ENCODE data around the gene WDTC1.
A peak's percentile ranks its signal among the peaks of the same experiment; 100 is the strongest.

WDTC1 gene

GRCh38 chr1:27301582-27302199 is 67.3 kb downstream of the WDTC1 start:
- TF ChIP-seq GATA1 (IDR thresholded peaks at IDR 0.05; ENCODE audit: low read depth, low read length) (no peak), POLR2A (IDR thresholded peaks at IDR 0.05; ENCODE audit: low read length) (no peak)
- DNase-seq, result no peak

GRCh38 chr1:27302612-27303011 is 68.2 kb downstream of the WDTC1 start:
- no peak for DNase-seq
- no peak for TF ChIP-seq GATA1 (IDR thresholded peaks at IDR 0.05; ENCODE audit: low read depth, low read length)

- DNase-seq, result no peak
- TF ChIP-seq GATA1 (IDR thresholded peaks at IDR 0.05; ENCODE audit: low read depth, low read length), result no peak
- TF ChIP-seq POLR2A (IDR thresholded peaks at IDR 0.05; ENCODE audit: low read length), result no peak
Observed at GRCh38 chr1:27303509-27303908, 69.1 kb downstream of the WDTC1 start.

GRCh38 chr1:27306071-27306470 is 71.6 kb downstream of the WDTC1 start:
- TF ChIP-seq POLR2A (IDR thresholded peaks at IDR 0.05; ENCODE audit: low read length), result no peak
- TF ChIP-seq GATA1 (IDR thresholded peaks at IDR 0.05; ENCODE audit: low read depth, low read length), result no peak
- no peak for DNase-seq

- TF ChIP-seq GATA1 (IDR thresholded peaks at IDR 0.05; ENCODE audit: low read depth, low read length) (no peak), POLR2A (IDR thresholded peaks at IDR 0.05; ENCODE audit: low read length) (no peak)
- DNase-seq, result no peak
Observed at GRCh38 chr1:27306892-27307761, 72.7 kb downstream of the WDTC1 start.

- no peak for DNase-seq
- TF ChIP-seq POLR2A (IDR thresholded peaks at IDR 0.05; ENCODE audit: low read length), result no peak
- TF ChIP-seq GATA1 (IDR thresholded peaks at IDR 0.05; ENCODE audit: low read depth, low read length), result no peak
Observed at GRCh38 chr1:27307874-27308598, 73.6 kb downstream of the WDTC1 start.

DNA sequence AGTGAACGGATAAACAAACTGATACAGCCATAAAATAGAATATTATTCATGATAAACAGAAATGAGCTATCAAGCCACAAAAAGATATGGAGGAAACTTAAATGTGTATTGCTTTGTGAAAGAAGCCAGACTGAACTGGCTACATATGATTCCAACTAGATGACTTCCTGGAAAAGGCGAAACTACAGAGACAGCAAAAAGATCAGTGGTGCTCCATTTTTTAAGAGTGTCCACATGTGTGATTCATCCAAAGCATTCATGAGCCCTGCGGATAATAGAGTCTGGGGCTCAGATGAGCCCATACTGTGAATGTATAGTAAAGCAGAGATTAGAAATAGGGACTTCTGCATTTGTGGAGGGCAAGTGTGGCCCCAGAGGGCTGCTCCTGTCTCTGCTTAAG is 79.7 kb downstream of the WDTC1 start:
- no peak for DNase-seq
- TF ChIP-seq GATA1 (IDR thresholded peaks at IDR 0.05; ENCODE audit: low read depth, low read length) (no peak), POLR2A (IDR thresholded peaks at IDR 0.05; ENCODE audit: low read length) (no peak)

- TF ChIP-seq GATA1 (IDR thresholded peaks at IDR 0.05; ENCODE audit: low read depth, low read length) (no peak), POLR2A (IDR thresholded peaks at IDR 0.05; ENCODE audit: low read length) (no peak)
- DNase-seq, result no peak
Observed at GRCh38 chr1:27314737-27315136, 80.3 kb downstream of the WDTC1 start.

DNA sequence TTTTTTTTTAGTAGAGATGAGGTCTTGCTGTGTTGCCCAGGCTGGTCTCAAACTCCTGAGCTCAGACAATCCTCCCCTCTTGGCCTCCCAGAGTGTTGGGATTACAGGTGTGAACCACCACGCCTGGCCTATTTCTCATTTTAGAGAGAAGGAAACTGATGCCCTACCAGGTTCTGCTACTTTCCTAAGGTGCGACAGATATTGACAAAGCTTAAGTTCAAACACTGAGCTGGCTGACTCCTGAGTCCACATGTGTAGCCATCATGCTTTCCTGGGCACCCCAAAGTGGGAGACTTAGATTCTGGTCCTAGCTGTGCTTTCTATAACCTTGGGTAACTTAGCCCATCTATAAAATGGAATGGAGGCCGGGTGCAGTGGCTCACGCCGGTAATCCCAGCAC is 82.4 kb downstream of the WDTC1 start:
- no peak for DNase-seq
- TF ChIP-seq POLR2A (IDR thresholded peaks at IDR 0.05; ENCODE audit: low read length) (no peak), GATA1 (IDR thresholded peaks at IDR 0.05; ENCODE audit: low read depth, low read length) (no peak)

DNA sequence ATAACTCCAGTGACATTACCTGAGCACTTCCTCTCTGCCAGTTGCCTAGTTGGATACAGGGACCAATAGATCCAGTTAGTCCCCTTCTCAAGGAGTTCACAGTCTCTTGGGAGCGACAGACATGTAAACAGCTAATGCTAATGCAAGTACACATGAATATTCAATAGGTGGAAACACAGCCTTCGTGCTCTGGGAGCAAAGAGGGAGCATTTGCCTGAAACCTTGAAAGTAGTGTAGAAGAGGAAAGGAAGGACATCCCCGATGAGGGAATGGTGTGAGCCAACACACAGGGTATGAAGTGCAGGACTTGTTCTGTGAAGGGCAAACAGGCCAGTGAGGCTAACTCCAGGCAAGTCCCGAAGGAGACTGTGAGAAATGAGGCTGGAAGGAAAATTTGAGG is 83.7 kb downstream of the WDTC1 start:
- DNase-seq, result no peak
- no peak for TF ChIP-seq POLR2A (IDR thresholded peaks at IDR 0.05; ENCODE audit: low read length)
- no peak for TF ChIP-seq GATA1 (IDR thresholded peaks at IDR 0.05; ENCODE audit: low read depth, low read length)

GRCh38 chr1:27318596-27318995 is 84.2 kb downstream of the WDTC1 start:
- DNase-seq, result no peak
- TF ChIP-seq POLR2A (IDR thresholded peaks at IDR 0.05; ENCODE audit: low read length) (no peak), GATA1 (IDR thresholded peaks at IDR 0.05; ENCODE audit: low read depth, low read length) (no peak)

DNA sequence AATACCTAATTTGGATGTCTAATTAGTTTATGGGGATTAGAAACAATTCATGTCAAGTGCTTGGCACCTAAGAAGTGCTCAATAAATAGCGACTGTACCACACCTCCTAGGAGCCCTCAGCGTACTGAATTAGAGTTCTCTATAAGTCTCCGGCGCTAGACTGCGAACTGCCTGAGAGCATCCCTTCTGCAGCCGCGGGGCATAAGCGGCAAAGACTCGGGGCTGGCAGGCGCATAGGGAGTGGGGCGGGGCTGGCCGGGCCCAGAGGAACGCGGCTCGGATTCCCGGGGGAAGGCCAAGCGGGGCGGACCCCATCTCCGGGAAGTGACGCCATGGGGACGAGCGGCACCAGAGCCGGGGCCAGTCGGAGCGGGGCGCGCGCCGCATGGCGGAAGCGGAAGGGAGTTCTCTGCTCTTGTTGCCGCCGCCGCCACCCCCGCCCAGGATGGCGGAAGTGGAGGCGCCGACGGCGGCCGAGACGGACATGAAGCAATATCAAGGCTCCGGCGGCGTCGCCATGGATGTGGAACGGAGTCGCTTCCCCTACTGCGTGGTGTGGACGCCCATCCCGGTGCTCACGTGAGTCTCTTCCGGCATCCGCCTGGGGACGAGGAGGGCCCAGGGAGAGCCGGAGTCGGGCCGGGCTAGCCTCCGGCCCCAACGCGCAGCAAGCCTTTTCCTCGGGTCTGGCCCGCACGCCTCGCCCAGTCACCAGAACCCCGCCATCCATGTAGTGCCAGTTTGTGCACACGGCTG is 87.6 kb downstream of the WDTC1 start, which contains the start of gene TMEM222:
Gene TMEM222, plus strand, starts transcription at position 351 of the 756 bp plus-strand sequence. Its CDS starts 35 bp downstream, at position 386.
- TF ChIP-seq POLR2A (IDR thresholded peaks at IDR 0.05; ENCODE audit: low read length) (peak; percentile 90), GATA1 (IDR thresholded peaks at IDR 0.05; ENCODE audit: low read depth, low read length) (no peak)
- peak; percentile 98 for DNase-seq

- peak in 1 of 2 experiments; percentile 65 for DNase-seq
- TF ChIP-seq GATA1 (IDR thresholded peaks at IDR 0.05; ENCODE audit: low read depth, low read length) (no peak), POLR2A (IDR thresholded peaks at IDR 0.05; ENCODE audit: low read length) (peak; percentile 60)
Observed at GRCh38 chr1:27322569-27323240, 88.3 kb downstream of the WDTC1 start.
